GM21576 (cell line): ENCODE data around the gene CDC42BPB.

Experiments used
- ATAC-seq: cut with Tn5 transposase; IDR thresholded peaks from one replicate; pipeline ENCODE4 v1.9.1; 2021; ENCODE audit warnings: mild to moderate bottlenecking, moderate library complexity; ENCODE audit not compliant: unreplicated experiment

The CDC42BPB gene

DNA sequence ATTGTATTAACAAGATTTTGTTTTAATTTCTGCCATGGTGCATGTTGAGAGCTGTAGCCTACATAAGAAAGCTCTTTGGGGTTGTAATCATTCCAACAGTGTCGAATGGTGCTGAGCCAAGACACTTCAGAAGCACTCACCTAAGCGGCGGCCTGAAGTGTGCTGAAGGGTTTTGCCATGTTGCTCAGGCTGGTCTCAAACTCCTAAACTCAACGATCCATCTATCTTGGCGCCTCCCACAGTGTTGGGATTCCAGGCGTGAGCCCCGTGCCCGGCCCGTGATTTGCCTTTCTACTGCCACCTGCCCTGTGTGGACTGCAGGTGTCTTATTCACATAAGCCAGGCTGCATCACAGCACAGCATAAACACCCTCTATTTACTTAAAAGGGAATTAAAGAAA is 86.0 kb downstream of the CDC42BPB start:
- no peak for ATAC-seq

DNA sequence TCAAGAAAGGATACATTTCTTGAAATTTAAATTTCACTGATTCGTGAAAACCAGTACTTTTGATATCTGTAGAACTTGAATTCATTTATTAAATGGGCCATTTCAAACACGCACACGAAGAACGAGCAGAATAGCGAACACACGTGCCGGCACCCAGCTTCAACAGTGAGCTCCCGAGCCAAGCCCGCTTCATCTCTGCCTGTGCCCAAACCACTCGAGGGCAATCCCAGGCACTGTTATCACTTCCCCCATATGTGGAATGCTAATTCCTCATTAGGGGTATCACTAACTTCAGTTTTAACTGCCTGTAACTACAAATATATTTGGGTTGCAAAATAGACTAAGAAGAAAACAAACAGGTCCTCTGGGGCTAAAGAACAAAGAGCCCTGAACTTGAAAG is 86.9 kb downstream of the CDC42BPB start:
- ATAC-seq: no peak

DNA sequence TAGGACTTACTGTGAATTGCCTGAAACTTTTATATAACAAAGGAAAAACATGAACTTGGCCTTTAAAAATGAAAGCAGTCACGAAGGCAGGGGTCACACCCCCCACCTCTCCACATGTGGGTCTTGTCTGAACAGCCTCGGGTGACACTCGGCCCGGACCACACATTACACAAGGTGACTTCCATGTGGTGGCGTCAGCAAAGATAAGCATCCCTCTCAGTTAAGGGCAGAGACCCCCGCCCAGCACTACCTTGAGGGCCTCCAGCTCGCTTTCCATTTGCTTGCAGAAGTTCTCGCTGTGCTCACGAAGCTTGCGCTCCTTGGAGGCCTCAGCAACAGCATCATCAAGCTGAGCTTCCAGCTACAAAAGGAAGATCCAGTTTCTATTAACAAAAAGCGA is 87.4 kb downstream of the CDC42BPB start:
- no peak for ATAC-seq

DNA sequence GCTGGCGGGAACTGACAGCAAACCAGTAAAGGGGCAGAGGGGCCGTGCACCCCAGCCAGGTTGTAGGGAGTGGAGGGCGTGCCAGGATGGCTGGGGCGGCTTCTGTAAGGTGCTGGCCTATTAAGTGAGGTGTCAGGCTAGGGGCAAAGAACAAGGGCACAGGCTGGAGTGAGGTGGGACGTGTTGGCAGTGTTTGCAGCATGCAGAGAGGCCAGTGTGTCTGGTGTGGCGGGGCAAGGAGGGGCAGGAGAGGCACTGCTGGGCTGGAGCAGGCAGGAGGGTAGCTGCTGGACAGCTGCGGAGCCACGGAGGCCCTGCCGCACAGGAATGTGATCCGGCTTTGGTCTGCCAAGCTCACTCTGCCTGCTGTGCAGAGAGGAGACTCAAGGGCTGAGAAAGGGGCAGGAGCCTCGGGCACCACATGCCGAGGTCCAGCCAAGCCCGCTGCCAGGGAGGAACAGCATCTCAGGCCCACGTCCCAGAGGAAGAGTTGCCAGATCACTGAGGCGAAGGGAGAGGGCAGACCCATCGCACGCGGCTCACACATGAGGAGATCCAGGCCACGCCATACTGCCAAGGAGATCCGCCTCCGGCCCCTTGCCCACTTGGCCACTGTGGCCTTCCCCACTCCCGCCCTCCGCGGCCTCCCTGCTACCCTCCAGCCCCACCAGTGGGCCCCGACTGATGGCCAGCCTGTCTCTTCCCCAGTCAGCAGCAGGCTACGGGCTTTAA is 88.1 kb downstream of the CDC42BPB start:
- no peak for ATAC-seq

DNA sequence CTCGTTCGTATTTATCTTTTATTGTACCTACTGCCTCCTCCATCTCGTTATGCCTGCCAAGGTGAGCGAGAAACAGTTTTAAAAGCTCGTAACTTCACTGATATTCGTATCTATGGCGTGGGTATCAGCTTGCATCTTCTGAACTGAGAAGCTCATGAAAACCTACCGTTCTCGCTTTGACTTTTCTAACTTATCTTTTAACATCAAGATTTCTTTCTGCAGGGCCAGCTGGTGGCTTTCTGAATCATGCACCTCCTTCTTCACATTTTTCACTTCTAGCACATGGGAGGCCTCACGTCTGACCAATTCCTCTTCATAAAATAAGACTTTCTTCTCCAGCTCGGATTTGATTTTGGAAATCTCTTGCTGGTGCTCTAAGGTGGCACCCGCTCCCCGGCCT is 89.0 kb downstream of the CDC42BPB start:
- ATAC-seq: no peak

DNA sequence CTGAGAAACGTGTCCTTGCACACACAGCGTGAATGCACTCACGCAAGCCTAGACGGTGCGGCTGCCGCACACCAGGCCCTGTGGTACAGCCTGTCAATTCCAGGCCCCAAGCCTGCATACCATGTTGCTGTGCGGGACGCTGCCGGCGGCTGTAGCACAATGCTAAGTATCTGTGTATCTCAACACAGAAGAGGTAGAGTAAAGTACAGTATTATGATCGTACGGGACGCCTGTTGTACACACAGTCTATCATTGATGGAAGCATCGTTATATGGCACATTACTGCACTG is 89.9 kb downstream of the CDC42BPB start:
- no peak for ATAC-seq

DNA sequence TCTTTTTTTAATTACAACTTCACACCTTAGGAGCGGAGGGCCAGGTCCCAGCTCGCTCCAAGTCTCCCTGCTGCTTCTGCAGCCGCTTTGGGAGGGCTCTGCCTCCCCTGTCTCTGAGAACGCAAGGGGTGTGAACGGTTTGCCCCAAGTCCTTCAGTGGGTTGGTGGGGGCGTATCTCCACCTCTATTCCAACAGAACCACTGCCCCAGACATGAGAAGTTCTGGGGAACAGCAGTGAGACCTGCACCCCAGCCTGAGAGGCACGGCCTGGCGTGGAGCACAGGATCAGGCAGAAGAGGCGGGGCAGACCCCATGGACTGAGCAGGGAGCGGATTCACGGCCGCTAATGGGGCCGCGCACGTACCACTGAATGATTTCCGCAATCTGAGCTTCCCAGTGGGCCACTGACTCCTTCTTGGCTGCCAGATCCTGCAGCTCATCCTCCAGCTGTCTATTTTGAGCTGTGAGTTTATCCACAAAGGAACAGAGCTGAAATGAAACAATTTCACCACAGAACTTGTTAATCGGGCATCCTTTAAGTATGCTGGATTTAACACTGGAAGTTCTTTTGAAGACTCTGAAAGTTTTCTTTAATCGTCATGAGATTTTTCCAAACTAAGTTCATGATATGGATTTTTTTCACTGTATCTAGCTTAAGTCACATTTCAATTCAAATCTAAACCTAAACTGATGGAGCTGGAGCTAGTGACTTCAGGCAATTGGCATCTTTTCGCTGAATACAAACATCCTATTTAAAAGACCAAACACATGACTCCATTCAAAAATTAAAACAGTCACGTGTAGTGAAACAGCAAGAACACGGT is 90.5 kb downstream of the CDC42BPB start:
- no peak for ATAC-seq

DNA sequence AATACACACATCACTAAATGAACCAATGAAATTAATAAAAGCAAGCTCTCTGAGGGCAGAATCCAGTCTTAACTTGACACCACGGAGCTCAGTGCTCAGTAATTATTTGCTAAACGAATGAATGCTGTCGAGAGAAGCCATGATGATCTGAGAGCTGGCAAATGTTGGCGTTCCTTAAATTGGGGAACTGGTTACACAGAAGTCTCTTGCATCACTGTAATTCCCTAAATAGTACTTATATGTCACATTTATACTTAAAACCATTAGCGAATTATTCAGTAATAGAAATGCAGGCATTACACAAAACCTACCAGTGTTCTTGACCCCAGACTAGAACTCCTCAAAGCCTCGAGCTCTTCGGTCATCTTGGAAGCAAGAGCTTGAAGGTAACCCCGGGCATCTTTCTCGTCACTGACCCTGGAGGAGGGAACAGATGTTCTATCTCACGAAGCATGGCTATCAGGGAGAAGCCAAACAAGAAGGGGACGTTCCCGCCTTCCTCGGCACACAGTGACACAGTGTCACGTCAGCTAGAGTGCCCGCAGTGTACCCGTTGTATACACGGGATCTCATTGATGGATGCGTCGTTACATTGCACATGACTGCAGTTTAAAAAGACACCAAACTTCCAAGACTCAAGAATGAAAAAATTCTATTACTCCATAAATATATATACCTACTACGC is 91.2 kb downstream of the CDC42BPB start:
- ATAC-seq: no peak

DNA sequence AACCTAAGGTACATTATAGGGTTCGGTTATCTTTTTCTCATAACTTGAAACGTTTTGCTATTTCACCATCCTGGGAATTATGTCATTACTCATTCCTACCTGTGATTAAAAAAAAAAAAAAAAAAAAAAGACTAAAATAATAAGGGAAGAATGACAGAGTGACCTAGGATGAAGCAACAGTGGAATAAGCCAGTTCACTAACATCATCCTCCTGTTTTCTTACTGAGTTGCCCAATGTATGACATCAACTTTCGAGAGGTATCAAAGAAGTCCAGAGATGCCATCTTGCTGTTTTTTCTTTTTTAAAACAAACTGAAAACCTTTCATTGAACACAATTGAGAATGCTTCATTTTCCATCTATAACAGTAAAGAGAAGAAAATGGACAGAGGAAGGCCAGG is 92.1 kb downstream of the CDC42BPB start:
- ATAC-seq: no peak

DNA sequence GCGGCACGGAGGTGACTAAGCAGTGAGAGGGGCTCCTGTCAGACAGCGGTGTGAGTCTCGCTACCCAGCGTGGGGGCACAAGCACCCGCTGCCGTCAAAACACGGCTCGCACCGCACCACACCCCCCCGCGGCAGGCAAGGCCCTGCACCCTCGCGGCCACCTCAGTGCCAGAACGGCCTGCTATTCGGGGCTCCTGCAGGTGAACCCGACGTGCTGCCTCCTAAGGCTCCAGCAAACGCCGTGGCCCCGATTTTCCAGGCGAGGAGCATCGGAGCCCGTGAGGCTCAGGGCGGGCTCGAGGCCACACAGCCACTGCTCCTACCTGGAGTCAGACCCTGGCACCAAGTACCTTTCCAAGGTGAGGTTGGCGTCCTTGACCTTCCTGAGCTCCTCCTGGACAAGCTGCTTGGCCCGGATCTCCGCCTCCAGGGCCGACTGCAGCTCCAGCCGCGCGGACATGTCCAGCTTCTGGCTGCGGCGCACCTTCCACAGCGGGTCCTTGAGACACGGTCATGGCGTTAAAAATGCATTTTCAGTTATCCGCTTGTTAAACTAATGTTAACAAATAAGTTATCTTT is 93.1 kb downstream of the CDC42BPB start:
- ATAC-seq: no peak

DNA sequence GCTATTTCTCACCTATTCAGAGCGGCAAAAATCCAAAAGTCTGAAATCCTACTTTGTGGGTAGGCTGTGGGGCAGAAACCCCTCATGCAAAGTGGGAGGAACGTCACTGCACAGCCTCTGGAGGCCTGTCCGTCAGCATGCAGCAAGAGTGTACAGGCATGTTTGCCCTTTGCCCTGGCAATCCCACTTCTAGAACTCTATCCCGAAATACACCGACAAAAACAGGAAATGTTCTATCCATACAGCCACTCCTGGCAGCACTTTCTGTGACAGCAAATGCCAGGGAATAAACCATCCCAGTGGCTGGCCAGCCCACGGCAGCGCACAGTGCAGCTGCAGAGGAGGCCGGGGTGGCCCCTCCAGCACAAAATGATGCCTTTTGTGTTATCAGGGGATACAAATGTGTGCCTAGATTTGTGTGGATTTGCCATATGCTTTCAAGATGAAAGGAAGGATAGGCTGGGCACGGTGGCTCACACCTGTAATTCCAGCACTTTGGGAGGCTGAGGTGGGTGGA is 95.2 kb downstream of the CDC42BPB start:
- no peak for ATAC-seq

DNA sequence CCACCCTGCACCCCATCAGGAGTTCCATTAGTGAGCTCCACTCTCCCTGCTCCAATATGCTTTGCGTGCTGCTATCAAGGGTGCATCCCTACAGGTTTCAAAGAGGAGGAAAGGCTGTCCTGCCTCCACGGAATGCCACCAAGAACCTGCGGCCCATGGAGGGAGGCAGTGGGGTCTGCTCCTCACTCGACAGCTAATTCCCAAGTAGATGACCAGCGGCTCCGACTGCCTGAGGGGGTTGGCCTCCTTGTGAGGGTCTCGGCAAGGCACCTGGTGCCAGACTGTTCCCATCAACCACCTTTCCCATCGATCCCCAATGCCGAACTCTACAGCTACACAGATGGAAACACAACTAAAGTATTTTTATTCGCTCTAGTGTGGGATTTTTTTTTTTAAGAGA is 98.9 kb downstream of the CDC42BPB start:
- no peak for ATAC-seq

DNA sequence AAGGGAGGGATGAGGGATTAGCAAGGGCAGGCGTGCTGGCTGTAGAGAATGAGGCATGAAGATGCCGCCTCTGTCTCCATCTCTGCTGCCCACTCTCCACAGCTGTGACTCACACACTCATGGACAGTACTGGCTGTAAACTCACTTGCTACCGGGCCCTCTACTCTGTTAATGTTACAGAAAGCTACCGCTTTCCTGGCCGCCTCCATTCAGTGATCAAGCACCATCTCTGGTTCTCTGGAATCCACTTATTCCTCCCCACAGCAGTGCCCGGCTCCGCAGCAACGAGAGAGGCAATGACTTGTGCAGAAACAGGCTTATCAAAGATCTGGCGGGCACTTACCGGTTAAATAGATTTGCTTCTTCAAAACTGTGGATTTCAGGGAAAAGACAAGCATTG is 100.1 kb downstream of the CDC42BPB start:
- no peak for ATAC-seq

DNA sequence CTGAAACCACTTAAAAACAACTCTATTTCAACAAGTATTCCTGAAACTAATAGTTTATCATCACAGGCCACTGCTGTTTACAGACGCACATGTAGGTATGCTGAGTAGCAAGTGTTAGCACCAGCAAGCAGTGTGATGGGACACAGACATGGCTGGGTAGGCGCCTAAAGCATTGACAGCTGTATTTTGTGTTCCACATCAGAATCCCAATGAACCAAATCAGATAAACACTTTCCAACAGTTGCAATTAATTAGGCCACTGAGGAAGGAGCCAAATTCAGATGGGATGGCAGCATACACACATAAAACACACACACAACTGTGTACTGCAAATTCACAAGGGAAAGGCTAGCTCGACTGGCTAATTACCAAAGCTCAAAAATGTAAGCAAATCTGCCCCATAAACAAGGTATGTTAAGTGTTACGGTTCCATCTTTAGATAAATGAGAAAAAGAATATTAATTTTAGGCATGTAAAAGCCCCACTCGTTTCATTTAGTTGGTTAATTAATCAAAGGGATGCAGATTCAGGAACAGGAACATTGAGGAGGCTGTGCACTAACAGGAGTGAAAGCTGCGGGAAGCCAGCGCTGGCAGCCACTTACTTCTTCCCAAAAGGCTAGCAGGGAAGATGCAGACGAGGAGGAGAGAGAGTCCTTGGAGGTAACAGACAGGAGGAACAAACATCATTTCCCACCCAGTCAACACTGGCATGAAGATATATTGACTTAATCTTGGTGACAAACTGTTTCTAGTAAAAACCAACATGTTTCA is 101.5 kb downstream of the CDC42BPB start:
- no peak for ATAC-seq

DNA sequence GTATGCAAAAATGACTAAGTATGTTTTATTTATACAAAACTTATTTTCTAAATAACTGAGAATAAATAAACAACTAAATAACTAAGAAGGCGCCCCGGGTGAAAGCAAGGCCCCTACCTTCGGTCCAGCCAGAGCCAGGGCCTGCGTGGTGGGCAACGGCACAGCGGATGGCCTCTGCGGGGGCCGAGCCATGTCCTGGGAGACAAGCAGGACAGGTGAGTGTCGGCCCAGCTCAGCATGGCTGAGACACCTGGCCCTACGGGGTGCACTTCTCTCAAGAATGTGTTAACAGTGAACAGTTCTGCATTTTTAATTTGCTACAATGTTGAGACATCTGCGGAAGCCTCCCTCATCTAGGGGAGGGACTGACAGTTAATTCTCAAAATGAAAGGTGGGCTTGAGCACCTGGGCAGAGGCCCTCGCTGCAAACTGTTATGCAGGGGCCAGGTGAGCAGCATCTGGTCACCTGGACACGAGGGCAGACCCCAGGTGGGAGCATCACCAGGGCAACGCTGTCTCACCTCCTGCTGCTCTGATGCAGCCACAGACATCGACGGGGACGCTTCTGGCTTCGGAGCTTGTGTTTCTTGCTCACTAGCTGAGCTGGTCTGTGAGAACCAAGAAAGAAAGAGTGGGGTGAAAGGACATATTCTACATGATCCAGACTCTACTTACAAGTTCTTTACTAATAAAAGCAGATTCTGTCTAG is 103.1 kb downstream of the CDC42BPB start:
- no peak for ATAC-seq

DNA sequence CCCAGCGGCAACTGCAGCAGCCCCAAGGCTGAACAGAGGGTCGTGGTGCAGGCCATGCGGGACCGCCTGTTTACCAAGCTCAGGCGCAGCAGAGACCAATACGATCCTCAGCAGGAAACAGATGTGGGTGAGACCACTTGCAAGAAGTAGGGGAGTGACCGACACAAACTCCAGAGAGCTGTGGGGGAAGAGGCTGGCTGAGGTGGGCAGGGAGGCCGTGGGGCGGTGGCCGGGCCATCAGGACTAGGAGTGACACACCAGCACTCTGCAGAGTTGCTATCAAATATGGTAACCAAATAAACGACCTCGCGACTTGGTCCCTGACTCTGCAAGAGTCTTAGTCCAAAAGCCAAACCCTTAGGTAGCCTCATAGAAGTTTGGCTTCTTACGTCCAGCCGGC is 104.2 kb downstream of the CDC42BPB start:
- ATAC-seq: no peak

DNA sequence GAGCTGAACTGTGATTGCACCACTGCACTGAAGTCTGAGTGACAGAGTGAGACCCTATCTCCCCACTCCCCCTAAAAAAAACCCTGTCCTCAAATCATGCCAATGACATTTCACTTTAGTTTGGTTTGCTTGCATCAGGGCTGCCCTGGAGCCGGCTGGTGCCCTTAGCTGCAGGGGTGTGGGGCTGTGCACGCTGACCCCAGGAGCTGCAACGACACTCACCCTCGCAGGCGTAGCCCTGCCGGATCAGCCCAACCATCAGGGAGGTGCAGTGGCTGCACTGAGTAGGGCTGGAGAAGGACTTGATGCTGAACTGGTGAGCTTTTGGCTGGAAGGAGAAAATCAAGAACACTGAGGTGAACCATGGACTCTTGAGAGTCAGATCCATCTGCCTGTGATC is 105.1 kb downstream of the CDC42BPB start:
- ATAC-seq: no peak

DNA sequence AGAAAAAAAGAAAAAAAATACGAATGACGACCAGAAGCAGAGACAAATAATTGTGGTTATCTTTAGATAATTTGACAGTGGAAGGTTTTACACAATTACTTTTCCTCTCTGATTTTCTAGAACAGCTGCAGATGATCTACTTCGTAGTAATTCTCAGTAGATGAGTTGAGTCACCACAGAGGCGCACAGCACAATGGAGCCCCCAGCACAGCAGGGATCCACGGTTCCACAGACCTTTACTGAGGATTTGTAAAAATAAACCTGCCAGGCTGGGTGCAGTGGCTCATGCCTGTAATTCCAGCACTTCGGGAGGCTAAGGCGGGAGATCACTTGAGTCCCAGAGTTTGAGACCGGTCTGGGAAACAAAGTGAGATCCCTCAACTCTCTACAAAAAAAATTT is 105.5 kb downstream of the CDC42BPB start:
- no peak for ATAC-seq

DNA sequence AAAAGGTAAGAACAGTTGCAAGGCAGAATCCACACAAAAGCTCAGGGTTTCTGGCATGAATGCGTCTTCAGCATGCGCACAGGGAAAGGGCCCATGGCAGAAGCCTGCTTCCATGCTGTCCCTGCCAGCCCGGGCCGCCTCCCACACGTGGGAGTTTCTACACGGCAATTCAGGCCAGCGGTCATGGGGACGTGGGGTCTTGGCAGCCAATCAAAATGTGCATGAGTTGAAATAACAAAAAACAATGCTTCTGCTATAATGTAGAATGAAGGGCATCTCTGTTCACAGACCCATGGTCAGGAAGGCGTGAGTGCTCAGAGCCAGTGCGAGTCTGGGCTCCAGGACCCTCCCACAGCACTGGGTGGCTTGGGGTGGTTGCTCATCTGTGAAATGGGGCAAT is 106.3 kb downstream of the CDC42BPB start:
- no peak for ATAC-seq

DNA sequence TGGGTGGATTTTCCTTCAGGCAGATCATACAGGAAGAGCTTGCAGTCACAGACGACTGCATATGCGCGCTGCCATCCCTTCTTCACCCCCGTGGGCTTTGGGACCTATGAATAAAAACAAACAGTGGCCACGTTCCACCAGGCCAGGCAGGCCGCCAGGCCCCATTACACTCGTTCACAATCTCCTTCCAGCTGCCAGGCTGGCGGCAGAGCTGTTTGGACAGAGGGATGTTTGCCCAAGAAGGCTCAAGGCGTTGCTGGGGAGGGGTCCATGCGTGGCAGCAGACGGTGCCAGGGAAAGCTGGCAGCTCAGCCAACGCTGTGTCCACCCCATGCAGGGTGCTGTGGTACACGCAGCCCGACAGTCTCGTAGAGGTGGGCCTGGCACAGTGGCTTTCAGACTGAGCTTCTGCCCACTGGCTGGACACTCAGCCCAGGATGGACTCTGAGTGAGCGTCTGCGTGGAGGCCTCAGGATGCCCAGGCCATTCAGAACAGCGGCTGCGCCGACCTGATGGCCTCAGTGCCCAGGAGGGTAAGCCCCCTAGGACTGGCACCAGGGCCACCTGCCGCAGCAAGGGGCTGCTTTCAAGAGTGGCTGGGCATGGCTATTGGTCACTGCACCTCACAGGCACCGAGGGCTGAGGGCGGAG is 107.4 kb downstream of the CDC42BPB start:
- ATAC-seq: no peak
